ENCODE measurements around the gene TP53AIP1. TPM values are rescaled to one million over a fixed set of nuclear protein-coding genes. Genes with fewer than 3 reads are reported as not detected.

Gene TP53AIP1
- total and polyA plus RNA-seq, 4 donors = not detected

DNA sequence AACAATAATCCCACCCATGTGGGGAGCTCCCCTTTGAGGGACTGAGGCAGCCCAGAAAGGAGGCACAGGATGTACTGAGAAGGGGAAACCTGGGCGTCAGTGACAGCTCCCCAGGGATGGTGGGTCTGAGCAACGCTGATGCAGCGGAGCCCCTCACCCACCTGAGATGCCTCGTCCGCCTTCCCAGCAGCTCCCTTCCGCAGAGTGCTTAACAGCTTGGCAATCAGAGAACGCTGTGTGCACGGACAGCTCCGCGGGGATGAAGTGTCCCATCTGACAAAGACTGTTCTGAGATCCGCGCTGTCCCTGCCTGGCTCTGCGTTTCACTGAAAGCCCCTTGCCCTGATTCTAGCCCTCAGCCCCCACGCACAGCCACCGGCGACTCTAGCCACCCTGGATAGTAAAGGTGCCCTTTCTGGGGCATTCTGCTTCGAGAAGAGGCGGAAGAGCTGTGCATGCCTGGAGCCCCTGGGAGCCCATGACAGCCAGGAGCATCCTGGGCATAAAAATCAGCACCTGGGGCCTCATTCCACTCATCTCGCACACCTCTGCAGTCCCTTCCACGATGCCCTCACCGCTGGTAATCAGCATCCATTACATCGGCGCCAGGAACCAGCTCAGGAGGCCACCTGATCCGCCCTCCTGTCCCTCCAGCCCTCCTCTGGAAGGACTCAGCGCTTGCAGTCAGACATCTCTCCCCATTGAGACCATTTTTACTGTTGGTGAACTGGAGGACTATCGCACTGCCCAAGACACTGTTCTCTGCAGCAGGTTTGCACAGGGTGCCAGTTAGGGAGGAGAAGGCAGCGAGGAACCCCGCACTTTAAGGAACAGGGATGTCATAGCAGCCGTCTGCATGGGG is 40.8 kb downstream of the TP53AIP1 start:
- H3K27ac ChIP-seq (ENCODE audit: low read depth in 1 of 2, low read length in 2 of 2) = no peak overlapping the region
- H3K27me3 ChIP-seq (ENCODE audit: control insufficient read depth in 1 of 2, insufficient read depth in 2 of 2, low read length in 1 of 2) = no peaks in the 10 kb centered on the region
- ATAC-seq (ENCODE audit: low FRiP score) (no peak), DNase-seq (peak in 1 of 2 donors; percentile 29)
- H3K9me3 ChIP-seq (ENCODE audit: control insufficient read depth, low read length) = no peaks in the 10 kb centered on the region
- no peak overlapping the region for H3K4me3 ChIP-seq (ENCODE audit: low read length in 2 of 2)
- WGBS, 2 donors = 86 to 93% methylated on average over 29 of the region's 29 CpGs
- no peaks in the 10 kb centered on the region for H3K36me3 ChIP-seq (ENCODE audit: control insufficient read depth in 1 of 2, insufficient read depth in 2 of 2, low read length in 1 of 2)
- no peaks in the 10 kb centered on the region for H3K4me1 ChIP-seq (ENCODE audit: control insufficient read depth in 1 of 2, insufficient read depth in 2 of 2, low read length in 2 of 2)
- intact Hi-C loops (cut with DNase I) = no loop called here

GRCh38 chr11:128900468-128900867 is 42.2 kb downstream of the TP53AIP1 start:
- DNase-seq = peak in 1 of 2 donors; percentile 36

DNA sequence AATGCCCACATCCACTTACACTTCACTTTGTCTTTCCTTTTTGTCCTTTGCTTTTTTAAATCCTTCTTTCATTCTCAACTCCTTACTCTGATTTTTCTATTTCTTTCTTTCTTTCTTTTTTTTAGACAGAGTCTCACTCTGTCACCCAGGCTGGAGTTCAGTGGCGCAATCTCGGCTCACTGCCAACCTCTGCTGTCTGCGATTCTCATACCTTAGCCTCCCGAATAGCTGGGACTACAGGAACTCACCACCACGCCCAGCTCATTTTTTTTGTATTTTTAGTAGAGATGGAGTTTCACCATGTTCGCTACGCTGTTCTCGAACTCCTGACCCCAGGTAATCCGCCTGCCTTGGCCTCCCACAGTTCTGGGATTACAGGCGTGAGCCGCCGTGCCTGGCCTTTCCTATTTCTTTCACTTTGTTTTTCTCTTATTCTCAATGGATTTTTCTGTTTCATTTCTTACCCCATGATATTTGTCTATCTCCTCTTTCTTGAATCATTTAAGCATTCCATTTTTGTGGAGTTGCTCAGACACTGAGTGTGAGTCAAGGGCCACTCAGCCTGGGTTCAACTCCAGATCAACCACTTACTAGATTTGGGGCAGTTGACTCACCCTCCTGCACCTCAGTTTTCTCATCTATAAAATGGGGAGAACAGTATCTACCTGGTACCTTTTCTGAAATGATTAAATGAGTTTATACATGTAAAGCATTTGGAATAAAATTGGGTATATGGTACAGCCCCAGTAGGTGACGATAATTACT is 43.9 kb downstream of the TP53AIP1 start:
- no peak for ATAC-seq (ENCODE audit: low FRiP score)
- H3K27ac ChIP-seq (ENCODE audit: low read depth in 1 of 2, low read length in 2 of 2) = no peak overlapping the region
- 92 to 93% methylated on average over 13 of the region's 13 CpGs for WGBS, 2 donors
- peaks cover 0 to 4% of the 10 kb centered on the region in 2 donors for H3K4me1 ChIP-seq (ENCODE audit: control insufficient read depth in 1 of 2, insufficient read depth in 2 of 2, low read length in 2 of 2)
- H3K4me3 ChIP-seq (ENCODE audit: low read length in 2 of 2) = no peak overlapping the region
- no peak for DNase-seq
- H3K9me3 ChIP-seq (ENCODE audit: control insufficient read depth, low read length) = no peaks in the 10 kb centered on the region
- H3K36me3 ChIP-seq (ENCODE audit: control insufficient read depth in 1 of 2, insufficient read depth in 2 of 2, low read length in 1 of 2) = no peaks in the 10 kb centered on the region
- no peaks in the 10 kb centered on the region for H3K27me3 ChIP-seq (ENCODE audit: control insufficient read depth in 1 of 2, insufficient read depth in 2 of 2, low read length in 1 of 2)
- intact Hi-C loops (cut with DNase I) = no loop called here

More at GRCh38 chr11:128900468-128900867, 42.2 kb downstream of the TP53AIP1 start:
- Histone ChIP-seq H3K4me3 (ENCODE audit: low read length in 2 of 2) (no peak overlapping the region), H3K4me1 (ENCODE audit: control insufficient read depth in 1 of 2, insufficient read depth in 2 of 2, low read length in 2 of 2) (no peaks in the 10 kb centered on the region), H3K9me3 (ENCODE audit: control insufficient read depth, low read length) (no peaks in the 10 kb centered on the region), H3K27me3 (ENCODE audit: control insufficient read depth in 1 of 2, insufficient read depth in 2 of 2, low read length in 1 of 2) (no peaks in the 10 kb centered on the region), H3K36me3 (ENCODE audit: control insufficient read depth in 1 of 2, insufficient read depth in 2 of 2, low read length in 1 of 2) (no peaks in the 10 kb centered on the region), H3K27ac (ENCODE audit: low read depth in 1 of 2, low read length in 2 of 2) (no peak overlapping the region)
- WGBS, 2 donors = 19% methylated on average over 4 of the region's 4 CpGs
- ATAC-seq (ENCODE audit: low FRiP score) = no peak
- intact Hi-C loops (cut with DNase I) = no loop called here

DNA sequence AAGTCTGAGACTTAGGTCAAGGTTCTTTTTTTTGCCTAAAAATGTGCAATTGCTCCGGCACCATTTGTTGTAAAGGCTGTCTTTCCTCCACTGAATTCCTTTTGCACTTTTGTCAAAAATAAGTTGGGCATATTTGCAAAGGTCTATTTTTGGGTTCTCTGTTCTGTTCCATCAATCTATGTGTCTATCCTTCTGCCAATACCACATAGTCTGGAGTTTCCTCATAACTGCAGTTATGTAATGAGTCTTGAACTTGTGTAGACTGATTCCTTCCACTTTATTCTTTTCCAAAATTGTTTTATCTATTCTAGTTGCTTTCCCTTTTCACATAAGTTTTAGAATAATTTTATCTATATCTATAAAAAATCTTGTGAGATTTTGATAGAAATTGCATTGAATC is 44.8 kb downstream of the TP53AIP1 start:
- H3K4me3 ChIP-seq (ENCODE audit: low read length in 2 of 2) = no peak overlapping the region
- intact Hi-C loops (cut with DNase I) = no loop called here
- H3K4me1 ChIP-seq (ENCODE audit: control insufficient read depth in 1 of 2, insufficient read depth in 2 of 2, low read length in 2 of 2) = peaks cover 0 to 4% of the 10 kb centered on the region in 2 donors
- no peak for ATAC-seq (ENCODE audit: low FRiP score)
- DNase-seq = no peak
- H3K27me3 ChIP-seq (ENCODE audit: control insufficient read depth in 1 of 2, insufficient read depth in 2 of 2, low read length in 1 of 2) = no peaks in the 10 kb centered on the region
- H3K9me3 ChIP-seq (ENCODE audit: control insufficient read depth, low read length) = no peaks in the 10 kb centered on the region
- H3K27ac ChIP-seq (ENCODE audit: low read depth in 1 of 2, low read length in 2 of 2) = no peak overlapping the region
- WGBS, 2 donors = 7 to 9% methylated on average over 1 of the region's 1 CpG
- H3K36me3 ChIP-seq (ENCODE audit: control insufficient read depth in 1 of 2, insufficient read depth in 2 of 2, low read length in 1 of 2) = no peaks in the 10 kb centered on the region

- Histone ChIP-seq H3K4me3 (ENCODE audit: low read length in 2 of 2) (no peak overlapping the region), H3K9me3 (ENCODE audit: control insufficient read depth, low read length) (no peaks in the 10 kb centered on the region), H3K36me3 (ENCODE audit: control insufficient read depth in 1 of 2, insufficient read depth in 2 of 2, low read length in 1 of 2) (no peaks in the 10 kb centered on the region), H3K4me1 (ENCODE audit: control insufficient read depth in 1 of 2, insufficient read depth in 2 of 2, low read length in 2 of 2) (peaks cover 0 to 4% of the 10 kb centered on the region in 2 donors), H3K27ac (ENCODE audit: low read depth in 1 of 2, low read length in 2 of 2) (no peak overlapping the region), H3K27me3 (ENCODE audit: control insufficient read depth in 1 of 2, insufficient read depth in 2 of 2, low read length in 1 of 2) (no peaks in the 10 kb centered on the region)
- ATAC-seq (ENCODE audit: low FRiP score) (no peak), DNase-seq (no peak)
- intact Hi-C loops (cut with DNase I) = no loop called here
- 59 to 67% methylated on average over 2 of the region's 2 CpGs for WGBS, 2 donors
Observed at GRCh38 chr11:128896356-128896755, 46.3 kb downstream of the TP53AIP1 start.

DNA sequence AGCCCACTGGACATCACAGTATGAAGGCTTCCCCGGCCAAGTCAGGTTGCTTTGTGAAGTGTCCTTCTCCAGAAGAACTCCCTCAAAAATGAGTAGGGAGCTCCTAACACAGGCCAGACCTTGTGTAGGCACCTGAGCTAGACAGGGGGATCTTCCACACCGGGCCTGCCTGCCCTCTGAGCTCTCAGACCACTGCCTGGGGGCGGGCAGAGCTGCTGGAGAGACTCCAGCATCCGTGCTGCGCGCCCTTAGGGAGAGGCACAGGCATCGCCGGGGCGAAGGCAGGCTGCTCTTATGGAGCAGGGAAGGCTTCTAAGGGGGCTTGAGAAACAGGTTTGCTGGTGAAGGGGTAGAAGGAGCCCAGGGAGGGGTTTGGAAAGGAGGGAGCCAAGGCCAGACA is 47.1 kb downstream of the TP53AIP1 start:
- Histone ChIP-seq H3K9me3 (ENCODE audit: control insufficient read depth, low read length) (no peaks in the 10 kb centered on the region), H3K27me3 (ENCODE audit: control insufficient read depth in 1 of 2, insufficient read depth in 2 of 2, low read length in 1 of 2) (no peaks in the 10 kb centered on the region), H3K27ac (ENCODE audit: low read depth in 1 of 2, low read length in 2 of 2) (no peak overlapping the region), H3K4me3 (ENCODE audit: low read length in 2 of 2) (no peak overlapping the region), H3K4me1 (ENCODE audit: control insufficient read depth in 1 of 2, insufficient read depth in 2 of 2, low read length in 2 of 2) (peaks cover 0 to 4% of the 10 kb centered on the region in 2 donors), H3K36me3 (ENCODE audit: control insufficient read depth in 1 of 2, insufficient read depth in 2 of 2, low read length in 1 of 2) (no peaks in the 10 kb centered on the region)
- ATAC-seq (ENCODE audit: low FRiP score) (peak; percentile 16), DNase-seq (no peak)
- WGBS, 2 donors = 96% methylated on average over 9 of the region's 9 CpGs
- intact Hi-C loops (cut with DNase I) = no loop called here

DNA sequence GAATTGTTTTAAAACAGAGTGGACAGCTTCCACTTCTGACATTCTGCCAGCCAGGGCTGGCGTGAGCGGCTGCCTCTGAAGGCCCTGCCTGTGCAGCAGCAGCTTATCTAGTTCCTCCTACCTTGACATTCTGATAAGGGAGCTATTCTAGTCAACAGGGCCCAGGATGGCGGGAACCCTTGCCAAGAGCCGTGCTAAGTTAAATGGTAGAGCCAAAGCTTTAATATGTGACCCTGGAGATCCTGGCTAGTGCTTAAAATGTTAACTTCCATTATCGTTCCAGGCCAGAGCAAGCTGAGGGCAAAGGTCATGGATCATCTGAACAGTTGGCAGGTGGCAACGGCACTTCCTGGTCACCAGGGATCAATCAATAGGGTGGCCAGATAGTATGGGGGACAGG is 48.0 kb downstream of the TP53AIP1 start:
- no peak overlapping the region for H3K4me3 ChIP-seq (ENCODE audit: low read length in 2 of 2)
- no peak overlapping the region for H3K27ac ChIP-seq (ENCODE audit: low read depth in 1 of 2, low read length in 2 of 2)
- H3K27me3 ChIP-seq (ENCODE audit: control insufficient read depth in 1 of 2, insufficient read depth in 2 of 2, low read length in 1 of 2) = no peaks in the 10 kb centered on the region
- intact Hi-C loops (cut with DNase I) = no loop called here
- peaks cover 0 to 4% of the 10 kb centered on the region in 2 donors for H3K4me1 ChIP-seq (ENCODE audit: control insufficient read depth in 1 of 2, insufficient read depth in 2 of 2, low read length in 2 of 2)
- no peak for DNase-seq
- 13 to 23% methylated on average over 6 of the region's 6 CpGs for WGBS, 2 donors
- ATAC-seq (ENCODE audit: low FRiP score) = no peak
- no peaks in the 10 kb centered on the region for H3K36me3 ChIP-seq (ENCODE audit: control insufficient read depth in 1 of 2, insufficient read depth in 2 of 2, low read length in 1 of 2)
- H3K9me3 ChIP-seq (ENCODE audit: control insufficient read depth, low read length) = no peaks in the 10 kb centered on the region

DNA sequence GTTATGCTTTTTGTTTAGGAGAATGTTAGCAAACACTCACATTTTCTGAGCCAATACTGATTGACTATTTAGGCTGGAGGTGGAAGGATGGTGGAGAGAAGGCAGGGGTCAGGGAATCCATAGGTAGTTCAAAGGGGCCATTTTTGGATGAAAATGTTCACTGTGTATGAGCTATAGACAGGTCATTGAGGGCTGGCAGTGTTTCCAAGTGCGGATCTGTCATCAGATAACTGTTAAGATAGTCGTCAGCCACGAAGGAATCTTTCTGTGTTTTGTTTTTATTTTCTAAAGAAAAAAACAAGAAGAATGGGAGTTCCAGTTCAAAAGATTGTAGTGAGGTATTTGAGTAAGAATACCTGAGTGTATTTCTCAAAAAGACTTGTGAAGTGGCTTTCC is 48.4 kb downstream of the TP53AIP1 start:
- Histone ChIP-seq H3K4me1 (ENCODE audit: control insufficient read depth in 1 of 2, insufficient read depth in 2 of 2, low read length in 2 of 2) (peaks cover 0 to 4% of the 10 kb centered on the region in 2 donors), H3K4me3 (ENCODE audit: low read length in 2 of 2) (no peak overlapping the region), H3K9me3 (ENCODE audit: control insufficient read depth, low read length) (no peaks in the 10 kb centered on the region), H3K27ac (ENCODE audit: low read depth in 1 of 2, low read length in 2 of 2) (no peak overlapping the region), H3K36me3 (ENCODE audit: control insufficient read depth in 1 of 2, insufficient read depth in 2 of 2, low read length in 1 of 2) (no peaks in the 10 kb centered on the region), H3K27me3 (ENCODE audit: control insufficient read depth in 1 of 2, insufficient read depth in 2 of 2, low read length in 1 of 2) (no peaks in the 10 kb centered on the region)
- intact Hi-C loops (cut with DNase I) = no loop called here
- 88 to 90% methylated on average over 3 of the region's 3 CpGs for WGBS, 2 donors
- DNase-seq (no peak), ATAC-seq (ENCODE audit: low FRiP score) (no peak)

Measured in aorta (tissue), 5 donors.